Measurements from ENCODE around the gene MILR1.

DNA sequence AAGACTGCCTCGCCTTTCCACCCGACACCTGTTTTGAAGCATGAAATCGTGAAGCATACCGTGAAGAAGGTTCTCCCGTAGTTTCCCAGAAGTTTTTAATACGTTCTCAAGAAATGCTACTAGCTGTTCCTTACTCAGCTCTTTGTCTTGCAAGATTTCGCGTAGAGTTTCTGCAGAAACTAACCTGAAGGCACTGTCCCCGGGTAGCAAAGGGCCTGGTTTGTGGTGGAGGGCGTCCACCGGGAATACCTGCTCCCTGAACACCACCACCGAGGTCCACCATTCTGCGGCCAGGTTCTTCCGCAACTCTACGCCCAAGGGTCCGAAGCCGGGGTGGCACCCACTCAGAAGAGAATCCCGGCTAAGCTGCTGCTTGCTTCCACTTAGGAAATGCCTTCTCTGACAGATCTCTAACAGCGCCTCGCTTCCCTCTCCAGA, 47.5 kb downstream of the MILR1 start:
- TF ChIP-seq, protein P1, sequence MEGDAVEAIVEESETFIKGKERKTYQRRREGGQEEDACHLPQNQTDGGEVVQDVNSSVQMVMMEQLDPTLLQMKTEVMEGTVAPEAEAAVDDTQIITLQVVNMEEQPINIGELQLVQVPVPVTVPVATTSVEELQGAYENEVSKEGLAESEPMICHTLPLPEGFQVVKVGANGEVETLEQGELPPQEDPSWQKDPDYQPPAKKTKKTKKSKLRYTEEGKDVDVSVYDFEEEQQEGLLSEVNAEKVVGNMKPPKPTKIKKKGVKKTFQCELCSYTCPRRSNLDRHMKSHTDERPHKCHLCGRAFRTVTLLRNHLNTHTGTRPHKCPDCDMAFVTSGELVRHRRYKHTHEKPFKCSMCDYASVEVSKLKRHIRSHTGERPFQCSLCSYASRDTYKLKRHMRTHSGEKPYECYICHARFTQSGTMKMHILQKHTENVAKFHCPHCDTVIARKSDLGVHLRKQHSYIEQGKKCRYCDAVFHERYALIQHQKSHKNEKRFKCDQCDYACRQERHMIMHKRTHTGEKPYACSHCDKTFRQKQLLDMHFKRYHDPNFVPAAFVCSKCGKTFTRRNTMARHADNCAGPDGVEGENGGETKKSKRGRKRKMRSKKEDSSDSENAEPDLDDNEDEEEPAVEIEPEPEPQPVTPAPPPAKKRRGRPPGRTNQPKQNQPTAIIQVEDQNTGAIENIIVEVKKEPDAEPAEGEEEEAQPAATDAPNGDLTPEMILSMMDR (tag by site-specific recombination; IDR thresholded peaks at IDR 0.05): no peak
- TF ChIP-seq ZNF175 (tag by site-specific recombination; IDR thresholded peaks at IDR 0.05) (no peak), ZBTB8A (tag by site-specific recombination; IDR thresholded peaks at IDR 0.05) (no peak), ZNF274 (IDR thresholded peaks at IDR 0.05; ENCODE audit: low read length) (no peak), ZNF274 (tag by site-specific recombination; IDR thresholded peaks at IDR 0.05; ENCODE audit: borderline replicate concordance) (no peak), ZNF596 (tag by site-specific recombination; IDR thresholded peaks at IDR 0.05) (no peak), ZNF202 (tag by site-specific recombination; IDR thresholded peaks at IDR 0.05; ENCODE audit: borderline replicate concordance) (no peak), ZFP41 (tag by site-specific recombination; IDR thresholded peaks at IDR 0.05; ENCODE audit: borderline replicate concordance) (no peak), YY2 (tag by site-specific recombination; IDR thresholded peaks at IDR 0.05) (no peak), REPIN1 (tag by site-specific recombination; IDR thresholded peaks at IDR 0.05; ENCODE audit: low read depth) (no peak), ZNF510 (tag by site-specific recombination; IDR thresholded peaks at IDR 0.05; ENCODE audit: insufficient replicate concordance) (no peak), ZNF24 (tag by site-specific recombination; IDR thresholded peaks at IDR 0.05) (no peak), ZNF292 (tag by site-specific recombination; IDR thresholded peaks at IDR 0.05; ENCODE audit: borderline replicate concordance, low read depth) (no peak)
- TF ChIP-seq, protein P2, sequence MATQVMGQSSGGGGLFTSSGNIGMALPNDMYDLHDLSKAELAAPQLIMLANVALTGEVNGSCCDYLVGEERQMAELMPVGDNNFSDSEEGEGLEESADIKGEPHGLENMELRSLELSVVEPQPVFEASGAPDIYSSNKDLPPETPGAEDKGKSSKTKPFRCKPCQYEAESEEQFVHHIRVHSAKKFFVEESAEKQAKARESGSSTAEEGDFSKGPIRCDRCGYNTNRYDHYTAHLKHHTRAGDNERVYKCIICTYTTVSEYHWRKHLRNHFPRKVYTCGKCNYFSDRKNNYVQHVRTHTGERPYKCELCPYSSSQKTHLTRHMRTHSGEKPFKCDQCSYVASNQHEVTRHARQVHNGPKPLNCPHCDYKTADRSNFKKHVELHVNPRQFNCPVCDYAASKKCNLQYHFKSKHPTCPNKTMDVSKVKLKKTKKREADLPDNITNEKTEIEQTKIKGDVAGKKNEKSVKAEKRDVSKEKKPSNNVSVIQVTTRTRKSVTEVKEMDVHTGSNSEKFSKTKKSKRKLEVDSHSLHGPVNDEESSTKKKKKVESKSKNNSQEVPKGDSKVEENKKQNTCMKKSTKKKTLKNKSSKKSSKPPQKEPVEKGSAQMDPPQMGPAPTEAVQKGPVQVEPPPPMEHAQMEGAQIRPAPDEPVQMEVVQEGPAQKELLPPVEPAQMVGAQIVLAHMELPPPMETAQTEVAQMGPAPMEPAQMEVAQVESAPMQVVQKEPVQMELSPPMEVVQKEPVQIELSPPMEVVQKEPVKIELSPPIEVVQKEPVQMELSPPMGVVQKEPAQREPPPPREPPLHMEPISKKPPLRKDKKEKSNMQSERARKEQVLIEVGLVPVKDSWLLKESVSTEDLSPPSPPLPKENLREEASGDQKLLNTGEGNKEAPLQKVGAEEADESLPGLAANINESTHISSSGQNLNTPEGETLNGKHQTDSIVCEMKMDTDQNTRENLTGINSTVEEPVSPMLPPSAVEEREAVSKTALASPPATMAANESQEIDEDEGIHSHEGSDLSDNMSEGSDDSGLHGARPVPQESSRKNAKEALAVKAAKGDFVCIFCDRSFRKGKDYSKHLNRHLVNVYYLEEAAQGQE (tag by site-specific recombination; IDR thresholded peaks at IDR 0.05): no peak
- TF ChIP-seq, protein P3, sequence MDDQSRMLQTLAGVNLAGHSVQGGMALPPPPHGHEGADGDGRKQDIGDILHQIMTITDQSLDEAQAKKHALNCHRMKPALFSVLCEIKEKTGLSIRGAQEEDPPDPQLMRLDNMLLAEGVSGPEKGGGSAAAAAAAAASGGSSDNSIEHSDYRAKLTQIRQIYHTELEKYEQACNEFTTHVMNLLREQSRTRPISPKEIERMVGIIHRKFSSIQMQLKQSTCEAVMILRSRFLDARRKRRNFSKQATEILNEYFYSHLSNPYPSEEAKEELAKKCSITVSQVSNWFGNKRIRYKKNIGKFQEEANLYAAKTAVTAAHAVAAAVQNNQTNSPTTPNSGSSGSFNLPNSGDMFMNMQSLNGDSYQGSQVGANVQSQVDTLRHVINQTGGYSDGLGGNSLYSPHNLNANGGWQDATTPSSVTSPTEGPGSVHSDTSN (CRISPR knock-in tag; IDR thresholded peaks at IDR 0.05): no peak
